HG03175 (cell line): Measurements from ENCODE around the gene PCDHA6.
"Not testable (repeated sequence)": the region's sequence is repeated elsewhere in the genome, so short reads cannot be mapped to it uniquely, and the experiment has no call there.

Source experiments
- ATAC-seq: cut with Tn5 transposase; IDR thresholded peaks from one replicate; pipeline ENCODE4 v1.9.1; 2021; ENCODE audit warnings: mild to moderate bottlenecking, moderate library complexity; ENCODE audit not compliant: unreplicated experiment

PCDHA6 gene, protein sequence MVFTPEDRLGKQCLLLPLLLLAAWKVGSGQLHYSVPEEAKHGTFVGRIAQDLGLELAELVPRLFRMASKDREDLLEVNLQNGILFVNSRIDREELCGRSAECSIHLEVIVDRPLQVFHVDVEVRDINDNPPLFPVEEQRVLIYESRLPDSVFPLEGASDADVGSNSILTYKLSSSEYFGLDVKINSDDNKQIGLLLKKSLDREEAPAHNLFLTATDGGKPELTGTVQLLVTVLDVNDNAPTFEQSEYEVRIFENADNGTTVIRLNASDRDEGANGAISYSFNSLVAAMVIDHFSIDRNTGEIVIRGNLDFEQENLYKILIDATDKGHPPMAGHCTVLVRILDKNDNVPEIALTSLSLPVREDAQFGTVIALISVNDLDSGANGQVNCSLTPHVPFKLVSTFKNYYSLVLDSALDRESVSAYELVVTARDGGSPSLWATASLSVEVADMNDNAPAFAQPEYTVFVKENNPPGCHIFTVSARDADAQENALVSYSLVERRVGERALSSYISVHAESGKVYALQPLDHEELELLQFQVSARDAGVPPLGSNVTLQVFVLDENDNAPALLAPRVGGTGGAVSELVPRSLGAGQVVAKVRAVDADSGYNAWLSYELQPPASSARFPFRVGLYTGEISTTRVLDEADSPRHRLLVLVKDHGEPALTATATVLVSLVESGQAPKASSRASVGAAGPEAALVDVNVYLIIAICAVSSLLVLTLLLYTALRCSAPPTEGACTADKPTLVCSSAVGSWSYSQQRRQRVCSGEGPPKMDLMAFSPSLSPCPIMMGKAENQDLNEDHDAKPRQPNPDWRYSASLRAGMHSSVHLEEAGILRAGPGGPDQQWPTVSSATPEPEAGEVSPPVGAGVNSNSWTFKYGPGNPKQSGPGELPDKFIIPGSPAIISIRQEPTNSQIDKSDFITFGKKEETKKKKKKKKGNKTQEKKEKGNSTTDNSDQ

DNA sequence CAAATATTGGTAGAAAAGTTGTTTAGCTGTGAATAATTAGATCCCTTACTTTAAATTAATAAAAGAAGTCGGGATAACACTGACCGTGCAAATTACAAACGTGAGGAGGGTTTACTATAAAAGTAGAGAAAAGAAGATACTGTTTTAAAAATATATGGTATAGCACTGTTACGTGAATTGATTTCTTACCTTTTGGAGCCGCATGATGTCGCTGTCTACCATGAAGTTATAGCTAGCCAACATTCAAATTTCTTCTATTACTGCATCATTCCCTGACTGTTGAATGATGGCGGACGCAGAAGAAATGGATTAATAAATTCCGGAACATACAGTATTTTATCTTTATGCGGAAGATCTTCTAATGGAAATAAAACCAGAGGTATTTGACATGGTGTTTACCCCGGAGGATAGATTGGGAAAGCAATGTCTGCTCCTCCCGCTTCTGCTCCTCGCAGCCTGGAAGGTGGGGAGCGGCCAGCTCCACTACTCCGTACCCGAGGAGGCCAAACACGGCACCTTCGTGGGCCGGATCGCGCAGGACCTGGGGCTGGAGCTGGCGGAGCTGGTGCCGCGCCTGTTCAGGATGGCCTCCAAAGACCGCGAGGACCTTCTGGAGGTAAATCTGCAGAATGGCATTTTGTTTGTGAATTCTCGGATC is at the start of gene PCDHA6:
PCDHA6 (plus strand) TSS at position 257 of the 658 bp plus-strand sequence; CDS start at position 389, 132 bp downstream.
- ATAC-seq: no peak

DNA sequence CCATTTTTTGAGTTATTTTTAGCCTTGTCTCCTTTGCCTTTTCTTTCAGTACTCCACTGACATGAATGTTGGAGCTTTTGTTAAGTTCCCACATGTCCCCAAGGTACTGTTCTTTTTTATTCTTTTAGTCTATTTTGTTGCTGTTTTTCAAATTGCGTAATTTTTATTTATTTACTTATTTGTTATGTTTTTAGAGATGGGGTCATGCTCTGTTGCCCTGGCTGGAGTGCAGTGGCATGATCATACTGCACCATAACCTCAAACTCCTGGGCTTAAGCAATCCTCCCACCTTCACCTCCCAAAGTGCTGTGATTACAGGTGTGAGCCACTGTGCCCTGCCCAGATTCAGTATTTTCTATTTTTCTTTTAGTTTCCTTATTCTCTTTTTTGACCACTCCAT is 47.2 kb upstream of the PCDHA6 start:
- ATAC-seq: no peak

- ATAC-seq: no peak
Measured at GRCh38 chr5:140785905-140786686, 41.7 kb upstream of the PCDHA6 start, which contains the start of gene PCDHA1. TSS of gene PCDHA1 (plus strand) at chr5:140786140.

DNA sequence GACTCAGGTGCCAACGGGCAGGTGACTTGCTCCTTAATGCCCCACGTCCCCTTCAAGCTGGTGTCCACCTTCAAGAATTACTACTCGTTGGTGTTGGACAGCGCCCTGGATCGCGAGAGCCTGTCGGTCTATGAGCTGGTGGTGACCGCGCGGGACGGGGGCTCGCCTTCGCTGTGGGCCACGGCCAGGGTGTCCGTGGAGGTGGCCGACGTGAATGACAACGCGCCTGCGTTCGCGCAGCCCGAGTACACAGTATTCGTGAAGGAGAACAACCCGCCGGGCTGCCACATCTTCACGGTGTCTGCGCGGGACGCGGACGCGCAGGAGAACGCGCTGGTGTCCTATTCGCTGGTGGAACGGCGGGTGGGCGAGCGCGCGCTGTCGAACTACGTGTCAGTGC is 40.3 kb upstream of the PCDHA6 start:
- not testable (repeated sequence) for ATAC-seq

GRCh38 chr5:140787849-140788504 is 39.8 kb upstream of the PCDHA6 start:
- ATAC-seq: not testable (repeated sequence)

DNA sequence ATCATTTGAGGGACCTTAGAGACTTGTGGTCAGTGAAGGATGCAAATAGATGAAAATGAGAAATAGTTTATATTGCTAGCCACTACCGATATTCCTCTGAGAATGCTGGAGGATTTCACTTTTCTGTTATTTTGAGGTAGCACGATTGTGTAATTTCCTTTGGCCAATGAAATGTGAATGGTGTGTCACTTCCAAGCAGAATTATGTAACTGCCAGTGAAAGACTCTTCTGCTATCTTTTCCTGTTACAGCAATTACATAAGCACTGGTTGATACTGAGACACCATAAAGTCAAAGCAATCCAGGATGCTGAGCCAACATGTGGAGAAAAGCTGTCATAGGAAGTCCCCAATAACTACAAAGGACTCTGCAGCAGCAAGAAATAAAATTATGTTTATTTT is 36.7 kb upstream of the PCDHA6 start:
- no peak for ATAC-seq

DNA sequence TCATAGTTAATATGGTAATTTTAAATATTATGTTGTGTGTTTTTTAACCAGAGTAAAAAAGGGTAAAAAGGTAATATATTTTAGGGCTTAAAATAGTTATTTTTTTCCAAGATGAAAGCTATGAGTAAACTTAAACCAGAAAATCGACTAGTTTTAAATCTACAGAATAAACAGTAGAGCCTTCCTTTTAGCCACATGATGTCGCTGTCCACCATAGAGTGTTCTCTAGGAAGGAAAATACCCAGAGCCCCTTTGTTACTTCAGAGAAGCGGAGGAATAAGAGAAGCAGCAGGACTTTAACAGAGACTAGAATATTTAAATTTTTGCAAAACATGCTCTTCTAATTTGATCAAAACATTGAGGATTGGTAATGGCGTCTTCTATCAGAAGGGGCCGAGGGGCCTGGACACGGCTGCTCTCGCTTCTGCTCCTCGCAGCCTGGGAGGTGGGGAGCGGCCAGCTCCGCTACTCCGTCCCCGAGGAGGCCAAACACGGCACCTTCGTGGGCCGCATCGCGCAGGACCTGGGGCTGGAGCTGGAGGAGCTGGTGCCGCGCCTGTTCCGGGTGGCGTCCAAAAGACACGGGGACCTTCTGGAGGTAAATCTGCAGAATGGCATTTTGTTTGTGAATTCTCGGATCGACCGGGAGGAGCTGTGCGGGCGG is 33.0 kb upstream of the PCDHA6 start, which contains the start of gene PCDHA2:
PCDHA2 (plus strand) TSS at position 258 of the 664 bp plus-strand sequence.
- ATAC-seq: no peak

DNA sequence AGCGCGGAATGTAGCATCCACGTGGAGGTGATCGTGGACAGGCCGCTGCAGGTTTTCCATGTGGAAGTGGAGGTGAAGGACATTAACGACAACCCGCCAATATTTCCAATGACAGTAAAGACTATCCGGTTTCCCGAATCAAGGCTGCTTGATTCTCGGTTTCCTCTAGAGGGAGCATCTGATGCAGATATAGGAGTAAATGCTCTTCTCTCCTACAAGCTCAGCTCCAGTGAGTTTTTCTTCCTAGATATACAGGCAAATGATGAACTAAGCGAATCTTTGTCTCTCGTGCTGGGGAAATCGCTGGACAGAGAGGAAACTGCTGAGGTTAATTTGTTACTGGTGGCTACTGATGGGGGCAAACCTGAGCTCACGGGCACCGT is 32.5 kb upstream of the PCDHA6 start:
- ATAC-seq: no peak

- ATAC-seq: not testable (repeated sequence)
Measured at GRCh38 chr5:140796072-140796717, 31.6 kb upstream of the PCDHA6 start.

DNA sequence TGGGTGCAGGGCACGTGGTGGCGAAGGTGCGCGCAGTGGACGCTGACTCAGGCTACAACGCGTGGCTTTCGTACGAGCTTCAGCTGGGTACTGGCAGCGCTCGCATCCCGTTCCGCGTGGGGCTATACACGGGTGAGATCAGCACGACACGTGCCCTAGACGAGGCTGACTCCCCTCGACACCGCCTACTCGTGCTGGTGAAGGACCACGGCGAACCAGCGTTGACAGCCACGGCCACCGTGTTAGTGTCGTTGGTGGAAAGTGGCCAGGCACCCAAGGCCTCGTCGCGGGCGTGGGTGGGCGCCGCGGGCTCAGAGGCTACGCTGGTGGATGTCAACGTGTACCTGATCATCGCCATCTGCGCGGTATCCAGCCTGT is 31.1 kb upstream of the PCDHA6 start:
- no peak for ATAC-seq

- no peak for ATAC-seq
Measured at GRCh38 chr5:140800816-140801493, 26.8 kb upstream of the PCDHA6 start, which contains the start of gene PCDHA3. TSS of gene PCDHA3 (plus strand) at chr5:140801057.

DNA sequence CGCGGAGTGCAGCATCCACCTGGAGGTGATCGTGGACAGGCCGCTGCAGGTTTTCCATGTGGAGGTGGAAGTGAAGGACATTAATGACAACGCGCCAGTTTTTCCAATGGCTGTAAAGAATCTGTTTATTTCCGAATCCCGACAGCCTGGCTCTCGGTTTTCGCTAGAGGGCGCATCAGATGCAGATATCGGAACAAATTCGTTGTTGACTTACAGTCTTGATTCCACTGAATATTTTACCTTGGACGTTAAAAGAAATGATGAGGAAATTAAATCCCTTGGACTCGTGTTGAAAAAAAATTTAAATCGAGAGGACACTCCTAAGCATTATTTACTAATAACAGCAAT is 26.3 kb upstream of the PCDHA6 start:
- no peak for ATAC-seq

DNA sequence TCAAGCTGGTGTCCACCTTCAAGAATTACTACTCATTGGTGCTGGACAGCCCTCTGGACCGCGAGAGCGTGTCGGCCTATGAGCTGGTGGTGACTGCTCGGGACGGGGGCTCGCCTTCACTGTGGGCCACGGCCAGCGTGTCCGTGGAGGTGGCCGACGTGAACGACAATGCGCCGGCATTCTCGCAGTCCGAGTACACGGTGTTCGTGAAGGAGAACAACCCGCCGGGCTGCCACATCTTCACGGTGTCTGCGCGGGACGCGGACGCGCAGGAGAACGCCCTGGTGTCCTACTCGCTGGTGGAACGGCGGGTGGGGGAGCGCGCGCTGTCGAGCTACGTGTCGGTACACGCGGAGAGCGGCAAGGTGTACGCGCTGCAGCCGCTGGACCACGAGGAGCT is 25.4 kb upstream of the PCDHA6 start:
- not testable (repeated sequence) for ATAC-seq

- no peak for ATAC-seq
Measured at GRCh38 chr5:140802781-140803271, 24.9 kb upstream of the PCDHA6 start.

DNA sequence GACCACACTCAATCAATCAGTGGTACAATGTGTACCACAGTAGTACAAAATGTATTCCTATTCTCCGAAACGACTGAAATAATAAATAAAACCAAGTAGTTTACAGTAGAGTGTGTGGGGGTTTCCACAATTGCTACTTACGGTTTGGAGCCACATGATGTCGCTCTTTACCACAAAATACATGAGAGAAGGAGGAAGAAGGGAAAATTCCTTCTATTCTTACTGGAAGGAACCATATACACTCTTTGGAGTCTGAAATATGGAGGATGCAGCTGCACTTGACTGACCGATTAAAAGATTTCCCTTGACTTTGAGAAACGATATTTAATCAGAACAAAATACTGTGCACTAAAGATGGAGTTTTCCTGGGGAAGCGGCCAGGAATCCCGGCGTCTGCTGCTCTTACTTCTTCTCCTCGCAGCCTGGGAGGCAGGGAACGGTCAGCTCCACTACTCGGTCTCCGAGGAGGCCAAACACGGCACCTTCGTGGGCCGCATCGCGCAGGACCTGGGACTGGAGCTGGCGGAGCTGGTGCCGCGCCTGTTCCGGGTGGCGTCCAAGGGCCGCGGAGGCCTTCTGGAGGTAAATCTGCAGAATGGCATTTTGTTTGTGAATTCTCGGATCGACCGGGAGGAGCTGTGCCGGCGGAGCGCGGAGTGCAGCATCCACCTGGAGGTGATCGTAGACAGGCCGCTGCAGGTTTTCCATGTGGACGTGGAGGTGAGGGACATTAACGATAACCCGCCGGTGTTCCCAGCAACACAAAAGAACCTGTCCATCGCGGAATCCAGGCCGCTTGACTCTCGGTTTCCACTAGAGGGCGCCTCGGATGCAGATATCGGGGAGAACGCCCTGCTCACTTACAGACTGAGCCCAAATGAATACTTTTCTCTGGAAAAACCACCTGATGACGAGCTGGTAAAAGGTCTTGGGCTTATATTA is 20.7 kb upstream of the PCDHA6 start, which contains the start of gene PCDHA4:
PCDHA4 (plus strand) TSS at position 235 of the 942 bp plus-strand sequence.
- no peak for ATAC-seq

DNA sequence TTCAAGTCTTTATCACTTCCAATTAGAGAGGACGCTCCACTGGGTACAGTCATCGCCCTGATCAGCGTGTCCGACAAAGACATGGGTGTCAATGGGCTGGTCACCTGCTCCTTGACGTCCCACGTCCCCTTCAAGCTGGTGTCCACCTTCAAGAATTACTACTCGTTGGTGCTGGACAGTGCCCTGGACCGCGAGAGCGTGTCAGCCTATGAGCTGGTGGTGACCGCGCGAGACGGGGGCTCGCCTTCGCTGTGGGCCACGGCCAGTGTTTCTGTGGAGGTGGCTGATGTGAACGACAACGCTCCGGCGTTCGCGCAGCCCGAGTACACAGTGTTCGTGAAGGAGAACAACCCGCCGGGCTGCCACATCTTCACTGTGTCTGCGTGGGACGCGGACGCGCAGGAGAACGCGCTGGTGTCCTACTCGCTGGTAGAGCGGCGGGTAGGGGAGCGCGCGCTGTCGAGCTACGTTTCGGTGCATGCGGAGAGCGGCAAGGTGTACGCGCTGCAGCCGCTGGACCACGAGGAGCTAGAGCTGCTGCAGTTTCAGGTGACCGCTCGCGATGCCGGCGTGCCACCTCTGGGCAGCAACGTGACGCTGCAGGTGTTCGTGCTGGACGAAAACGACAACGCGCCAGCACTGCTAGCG is 19.4 kb upstream of the PCDHA6 start:
- not testable (repeated sequence) for ATAC-seq
